Ascending aorta (tissue), 2 donors: ENCODE results near the gene MUC2. TPM values are rescaled to one million over a fixed set of nuclear protein-coding genes. Genes with fewer than 3 reads are reported as not detected.
A peak's percentile ranks its signal among the peaks of the same experiment; 100 is the strongest.

Experiments
- DNase-seq, 2 donors: peaks; one replicate each; pipeline ENCODE4 v3.0.0-alpha.2; 2019; ENCODE audit warnings: low spot score in 2 of 2
- H3K27ac ChIP-seq, 2 donors: fragments of 200-600 bp; sonication (generic); one replicate each; pipeline ENCODE4 v1.5.1; 2016 to 2017; ENCODE audit warnings: mild to moderate bottlenecking in 1 of 2
- H3K27me3 ChIP-seq: fragments of 200-600 bp; sonication (generic); one replicate; pipeline ENCODE4 v1.5.1; 2017
- H3K36me3 ChIP-seq, 2 donors: fragments of 200-600 bp; sonication (generic); one replicate each; pipeline ENCODE4 v1.5.1; 2016
- H3K4me1 ChIP-seq, 2 donors: fragments of 200-600 bp; sonication (generic); one replicate each; pipeline ENCODE4 v1.5.1; 2016 to 2017; ENCODE audit warnings: mild to moderate bottlenecking in 1 of 2
- H3K4me3 ChIP-seq, 2 donors: fragments of 200-600 bp; sonication (generic); one replicate each; pipeline ENCODE4 v1.5.1; 2016 to 2017; ENCODE audit warnings: mild to moderate bottlenecking in 1 of 2
- H3K9me3 ChIP-seq, 2 donors: fragments of 200-600 bp; sonication (generic); one replicate each; pipeline ENCODE4 v1.5.1; 2016
- CTCF ChIP-seq, 3 experiments: fragments of 200-600 bp in 2 of 3; fragments of 450-650 bp in 1 of 3; sonication (generic) in 2 of 3; IDR thresholded peaks; one replicate each; pipeline ENCODE4 v1.5.1; 2016 to 2019; ENCODE audit warnings: antibody characterized with exemption in 3 of 3, mild to moderate bottlenecking in 1 of 3, moderate library complexity in 1 of 3
- intact Hi-C: fragments of 100-400 bp; cut with DNase I; formaldehyde crosslinking; loops from one replicate; pipeline ENCODE4 v1.15.1; 2023
- total RNA-seq: library from RNA; depleted of rRNA; stranded (reverse); fragments of >200 nt; gene quantifications from one replicate; pipeline ENCODE4 v1.1.0, GENCODE V29; 2016

MUC2 gene
- total RNA-seq, 1 donor from 2014 or later = 0.11 TPM

- no peak overlapping the region for H3K4me3 ChIP-seq
- intact Hi-C loops = no loop called here
- H3K36me3 ChIP-seq = no peaks in the 10 kb centered on the region
- H3K27me3 ChIP-seq = peaks cover 16% of the 10 kb centered on the region
- DNase-seq = no peak
- TF ChIP-seq CTCF (IDR thresholded peaks at IDR 0.05) = no peak
- no peaks in the 10 kb centered on the region for H3K4me1 ChIP-seq
- H3K27ac ChIP-seq = no peak overlapping the region
- no peaks in the 10 kb centered on the region for H3K9me3 ChIP-seq
Observed at GRCh38 chr11:1054143-1055108, 20.2 kb upstream of the MUC2 start.

- TF ChIP-seq CTCF (IDR thresholded peaks at IDR 0.05) = no peak
- Histone ChIP-seq H3K27ac (no peak overlapping the region), H3K27me3 (peaks cover 13% of the 10 kb centered on the region), H3K4me1 (no peaks in the 10 kb centered on the region), H3K36me3 (no peaks in the 10 kb centered on the region), H3K4me3 (no peak overlapping the region), H3K9me3 (no peaks in the 10 kb centered on the region)
- intact Hi-C loops = no loop called here
- DNase-seq = no peak
Observed at GRCh38 chr11:1055109-1055703, 19.5 kb upstream of the MUC2 start.

- peaks cover 7% of the 10 kb centered on the region for H3K27me3 ChIP-seq
- no peaks in the 10 kb centered on the region for H3K9me3 ChIP-seq
- H3K27ac ChIP-seq = no peak overlapping the region
- no peak for TF ChIP-seq CTCF (IDR thresholded peaks at IDR 0.05)
- no peaks in the 10 kb centered on the region for H3K36me3 ChIP-seq
- intact Hi-C loops = no loop called here
- no peaks in the 10 kb centered on the region for H3K4me1 ChIP-seq
- DNase-seq = peak in 1 of 2 donors; percentile 57
- H3K4me3 ChIP-seq = no peak overlapping the region
Observed at GRCh38 chr11:1055990-1056771, 18.5 kb upstream of the MUC2 start.

- Histone ChIP-seq H3K27me3 (peaks cover 7% of the 10 kb centered on the region), H3K4me1 (no peaks in the 10 kb centered on the region), H3K4me3 (no peak overlapping the region), H3K36me3 (no peaks in the 10 kb centered on the region), H3K9me3 (no peaks in the 10 kb centered on the region), H3K27ac (no peak overlapping the region)
- intact Hi-C loops = no loop called here
- TF ChIP-seq CTCF (IDR thresholded peaks at IDR 0.05) = no peak
- no peak for DNase-seq
Observed at GRCh38 chr11:1057806-1058205, 16.9 kb upstream of the MUC2 start.

- no peaks in the 10 kb centered on the region for H3K27me3 ChIP-seq
- no peak overlapping the region for H3K4me3 ChIP-seq
- no peak for DNase-seq
- TF ChIP-seq CTCF (IDR thresholded peaks at IDR 0.05) = no peak
- no peak overlapping the region for H3K27ac ChIP-seq
- no peaks in the 10 kb centered on the region for H3K9me3 ChIP-seq
- H3K36me3 ChIP-seq = no peaks in the 10 kb centered on the region
- intact Hi-C loops = no loop called here
- no peaks in the 10 kb centered on the region for H3K4me1 ChIP-seq
Observed at GRCh38 chr11:1059759-1060158, 14.9 kb upstream of the MUC2 start.
